Ovary (tissue), 9 donors: ENCODE data around the gene ITPR2. TPM values are rescaled to one million over a fixed set of nuclear protein-coding genes. Genes with fewer than 3 reads are reported as not detected.
A peak's percentile ranks its signal among the peaks of the same experiment; 100 is the strongest.

Experiments used
- DNase-seq, 5 donors: peaks; one replicate each; pipeline ENCODE4 v3.0.0-alpha.2; 2019 to 2020
- H3K27ac ChIP-seq, 2 donors: fragments of 200-600 bp; one replicate each; pipeline versions ENCODE4 v1.5.1 to v1.8.0; 2019 to 2022
- H3K27me3 ChIP-seq: fragments of 200-600 bp; one replicate; pipeline ENCODE4 v1.8.0; 2022
- H3K36me3 ChIP-seq: fragments of 200-600 bp; sonication (generic); one replicate; pipeline ENCODE4 v1.5.1; 2019
- H3K4me1 ChIP-seq: one replicate; pipeline ENCODE4 v1.8.1; 2013; ENCODE audit warnings: mild to moderate bottlenecking, moderate library complexity; ENCODE audit not compliant: insufficient read depth
- H3K4me3 ChIP-seq: fragments of 200-600 bp; sonication (generic); one replicate; pipeline ENCODE4 v1.5.1; 2017
- H3K9me3 ChIP-seq, 2 donors: fragments of 200-600 bp in 1 of 2; sonication (generic) in 1 of 2; one replicate each; pipeline versions ENCODE4 v1.5.1 to v1.8.1; 2013 to 2019; ENCODE audit warnings: mild to moderate bottlenecking in 1 of 2, moderate library complexity in 1 of 2
- CTCF ChIP-seq, 3 donors: fragments of 450-650 bp in 2 of 3; fragments of 200-600 bp in 1 of 3; IDR thresholded peaks; one replicate each; pipeline versions ENCODE4 v1.5.1 to v1.8.0; 2016 to 2022; ENCODE audit warnings: antibody characterized with exemption in 3 of 3, mild to moderate bottlenecking in 1 of 3
- EP300 ChIP-seq: sonication (generic); formaldehyde crosslinking; IDR thresholded peaks from one replicate; pipeline ENCODE4 v1.6.1; 2017; ENCODE audit warnings: antibody characterized with exemption
- POLR2A ChIP-seq: fragments of 450-650 bp; IDR thresholded peaks from one replicate; pipeline ENCODE4 v1.6.1; 2017; ENCODE audit warnings: antibody characterized with exemption, mild to moderate bottlenecking, moderate library complexity
- WGBS, 3 donors: extraction: QIAGEN DNeasy Blood & Tissue Kit in 1 of 3; methylation state at CpG; one replicate each; pipeline versions ENCODE4 v1.1.5 to v1.1.7; 2013 to 2017; 5-methylcytosine and 5-hydroxymethylcytosine counted together
- intact Hi-C, 4 donors: fragments of 100-400 bp; cut with DNase I; formaldehyde crosslinking; loops; one replicate each; pipeline versions ENCODE4 v1.11.0 to v1.15.1; 2022 to 2023
- polyA plus RNA-seq, 2 donors: library from polyadenylated mRNA; stranded (reverse); fragments of 200-250 nt in 1 of 2; fragments of 350-450 nt in 1 of 2; fragmentation: Illumina TruSeq in 1 of 2; extraction: RNeasy Lipid Tissue Mini Kit (QIAGEN cat#74804) in 1 of 2; gene quantifications; one replicate each; pipeline ENCODE4 v1.2.3, GENCODE V29; 2013 to 2014
- total RNA-seq, 7 donors: library from RNA; depleted of rRNA in 2 of 7; stranded (reverse); fragments of >200 nt in 2 of 7; fragmentation: NEBNext Ultra II Directional in 3 of 7; extraction: Animal tissue kit (Norgen Biotek cat#: 25700) in 3 of 7; gene quantifications; one replicate each; pipeline versions ENCODE4 v1.1.0 to v1.2.4, GENCODE V29; 2016 to 2023
- donor health status: DM: no; HTN: no; CAD: no; lungs with moderate emphysema.
- donor health status: DM: no; HTN: no; CAD: no.
- donor health status: Bipolar disorder and iron deficiency.
- donor health status: DM: yes; HTN: yes; CAD: no.
- donor health status: DM: no; HTN: no; CAD: no.
- donor health status: DM: yes; HTN: yes; CAD: no.

The ITPR2 gene
- total and polyA plus RNA-seq, 9 donors = 5.9 to 51.1 (median 32.9) TPM

GRCh38 chr12:26406391-26406790 lies 426.6 kb downstream of the ITPR2 start:
- Histone ChIP-seq H3K36me3 (no peaks in the 10 kb centered on the region), H3K4me3 (no peak overlapping the region), H3K9me3 (no peaks in the 10 kb centered on the region), H3K27ac (no peak overlapping the region), H3K4me1 (no peaks in the 10 kb centered on the region), H3K27me3 (no peaks in the 10 kb centered on the region)
- TF ChIP-seq EP300 (no peak), CTCF (IDR thresholded peaks at IDR 0.05) (no peak), POLR2A (no peak)
- DNase-seq = peak in 3 of 5 donors; percentile 24 to 36 (median 25)
- intact Hi-C loops = no loop called here
- WGBS, 3 donors = 13 to 24% (median 16%) methylated on average over 3 of the region's 3 CpGs

DNA sequence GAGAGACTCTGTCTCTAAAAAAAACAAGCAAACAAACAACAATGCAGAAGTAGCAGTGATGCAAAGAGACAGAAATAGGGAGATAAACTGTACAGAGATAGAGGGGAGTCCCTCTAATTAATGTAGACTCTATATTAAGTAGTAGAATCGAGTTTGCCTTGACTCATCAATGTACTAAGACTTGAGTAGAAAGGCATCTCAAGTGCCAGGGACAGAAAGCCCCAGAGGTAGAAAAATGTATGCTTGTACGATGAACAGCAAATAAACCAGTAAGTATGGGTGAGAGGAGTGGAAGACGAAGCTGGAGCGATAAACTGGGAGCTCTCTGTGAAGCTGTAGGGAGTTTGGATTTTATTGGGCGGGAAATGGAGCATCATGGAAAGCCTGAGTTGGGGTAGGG lies 429.4 kb downstream of the ITPR2 start:
- Histone ChIP-seq H3K9me3 (no peaks in the 10 kb centered on the region), H3K4me1 (no peaks in the 10 kb centered on the region), H3K36me3 (no peaks in the 10 kb centered on the region), H3K4me3 (no peak overlapping the region), H3K27me3 (no peaks in the 10 kb centered on the region), H3K27ac (no peak overlapping the region)
- intact Hi-C loops = no loop called here
- no peak for DNase-seq
- WGBS, 3 donors = 95 to 98% (median 96%) methylated on average over 5 of the region's 5 CpGs
- TF ChIP-seq POLR2A (no peak), CTCF (IDR thresholded peaks at IDR 0.05) (no peak), EP300 (no peak)

GRCh38 chr12:26402648-26403047 lies 430.3 kb downstream of the ITPR2 start:
- intact Hi-C loops = no loop called here
- H3K4me1 ChIP-seq = no peaks in the 10 kb centered on the region
- DNase-seq = no peak
- no peaks in the 10 kb centered on the region for H3K36me3 ChIP-seq
- no peak overlapping the region for H3K4me3 ChIP-seq
- H3K27ac ChIP-seq = no peak overlapping the region
- no peaks in the 10 kb centered on the region for H3K9me3 ChIP-seq
- 81 to 94% (median 90%) methylated on average over 4 of the region's 4 CpGs for WGBS, 3 donors
- no peaks in the 10 kb centered on the region for H3K27me3 ChIP-seq
- no peak for TF ChIP-seq POLR2A

DNA sequence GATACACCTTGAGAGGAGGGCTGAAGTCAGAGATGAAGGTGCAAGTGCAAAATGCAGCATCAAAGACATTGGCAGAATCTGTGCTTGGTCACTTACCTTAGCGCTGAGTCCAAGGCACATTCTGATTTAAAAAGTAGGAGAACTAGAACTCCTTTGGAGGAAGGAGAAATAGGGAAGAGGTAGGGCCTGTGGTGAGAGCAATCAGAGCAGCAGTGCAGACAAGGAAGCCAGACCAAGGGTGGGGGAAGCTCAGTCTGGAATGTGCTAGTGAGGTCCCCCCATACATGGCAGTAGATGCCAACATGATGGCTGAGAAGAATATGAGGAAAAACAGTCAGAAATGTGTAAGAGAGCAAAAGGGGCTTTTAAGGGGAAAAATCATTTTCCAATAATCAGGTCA lies 431.1 kb downstream of the ITPR2 start:
- Histone ChIP-seq H3K27me3 (no peaks in the 10 kb centered on the region), H3K27ac (no peak overlapping the region), H3K36me3 (no peaks in the 10 kb centered on the region), H3K9me3 (no peaks in the 10 kb centered on the region), H3K4me1 (no peaks in the 10 kb centered on the region), H3K4me3 (no peak overlapping the region)
- TF ChIP-seq EP300 (no peak), CTCF (IDR thresholded peaks at IDR 0.05) (no peak), POLR2A (no peak)
- no peak for DNase-seq
- WGBS, 3 donors = 92 to 100% (median 96%) methylated on average over 1 of the region's 1 CpG
- intact Hi-C loops = no loop called here

DNA sequence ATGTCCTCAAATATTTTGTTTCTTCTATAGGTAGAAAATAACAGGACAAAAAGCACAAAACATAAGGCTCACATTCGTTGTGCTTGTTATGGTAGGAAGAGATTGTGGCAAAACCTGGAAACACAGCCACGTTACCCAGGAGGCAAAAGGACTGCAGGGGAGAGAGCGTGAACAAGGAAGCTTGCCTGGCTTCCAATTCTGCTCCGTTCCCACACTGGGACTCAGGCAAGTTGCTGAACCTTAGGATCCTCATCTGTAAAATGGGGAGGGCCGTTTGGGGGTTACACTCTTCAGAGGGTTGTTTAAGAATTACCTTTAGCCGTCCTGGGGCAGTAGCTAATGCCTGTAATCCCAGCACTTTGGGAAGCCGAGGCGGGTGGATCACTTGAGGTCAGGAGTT lies 432.4 kb downstream of the ITPR2 start:
- Histone ChIP-seq H3K36me3 (no peaks in the 10 kb centered on the region), H3K4me3 (no peak overlapping the region), H3K4me1 (no peaks in the 10 kb centered on the region), H3K27ac (no peak overlapping the region), H3K9me3 (no peaks in the 10 kb centered on the region), H3K27me3 (no peaks in the 10 kb centered on the region)
- no peak for DNase-seq
- 95 to 96% (median 96%) methylated on average over 8 of the region's 8 CpGs for whole genome bisulfite sequencing, 3 donors
- intact Hi-C loops = no loop called here
- TF ChIP-seq CTCF (IDR thresholded peaks at IDR 0.05) = no peak
- TF ChIP-seq EP300 = no peak
- TF ChIP-seq POLR2A = no peak
